MM.1S (cell line): Measurements from ENCODE around the gene SH3BGR.
"Not testable (repeated sequence)": the region's sequence is repeated elsewhere in the genome, so short reads cannot be mapped to it uniquely, and the experiment has no call there.

Experiments
- DNase-seq: peaks from one replicate; pipeline ENCODE4 v3.0.0-alpha.2; 2015
- H2AFZ ChIP-seq: fragments of 300-600 bp; sonication (generic); 2 replicates; pipeline ENCODE4 v1.6.0; 2016; ENCODE audit warnings: antibody characterized with exemption, low read length
- H3F3A ChIP-seq: fragments of 300-600 bp; sonication (generic); 2 replicates; pipeline ENCODE4 v1.6.1; 2016; ENCODE audit warnings: mild to moderate bottlenecking, antibody characterized with exemption, low read length, moderate library complexity, mixed read lengths; ENCODE audit not compliant: insufficient read depth
- H3K27ac ChIP-seq: fragments of 300-600 bp; sonication (generic); 2 replicates; pipeline ENCODE4 v1.5.1; 2016; ENCODE audit warnings: mild to moderate bottlenecking, low read length
- H3K27me3 ChIP-seq: fragments of 300-600 bp; sonication (generic); replicated peaks from 2 replicates; pipeline ENCODE4 v1.6.0; 2016; ENCODE audit warnings: low read length; ENCODE audit not compliant: insufficient read depth
- H3K36me3 ChIP-seq: fragments of 300-600 bp; sonication (generic); replicated peaks from 2 replicates; pipeline ENCODE4 v1.6.1; 2016; ENCODE audit warnings: mild to moderate bottlenecking, low read length, mixed read lengths; ENCODE audit not compliant: insufficient read depth
- H3K4me1 ChIP-seq: fragments of 300-600 bp; sonication (generic); 2 replicates; pipeline ENCODE4 v1.6.1; 2016; ENCODE audit warnings: low read length, mixed read lengths
- H3K4me2 ChIP-seq: fragments of 300-600 bp; sonication (generic); 2 replicates; pipeline ENCODE4 v1.6.0; 2016; ENCODE audit warnings: low read depth, low read length
- H3K4me3 ChIP-seq: fragments of 300-600 bp; sonication (generic); 2 replicates; pipeline ENCODE4 v1.5.1; 2016; ENCODE audit warnings: low read length, mixed read lengths
- H3K79me2 ChIP-seq: fragments of 300-600 bp; sonication (generic); 2 replicates; pipeline ENCODE4 v1.6.1; 2016; ENCODE audit warnings: mixed run types, low read length, mixed read lengths
- H3K9ac ChIP-seq: fragments of 300-600 bp; sonication (generic); 2 replicates; pipeline ENCODE4 v1.6.1; 2016; ENCODE audit warnings: low read length, mixed read lengths
- H3K9me2 ChIP-seq: fragments of 300-600 bp; sonication (generic); replicated peaks from 2 replicates; pipeline ENCODE4 v1.6.1; 2016; ENCODE audit warnings: mild to moderate bottlenecking, low read length, mixed read lengths; ENCODE audit not compliant: insufficient read depth
- H3K9me3 ChIP-seq: fragments of 300-600 bp; sonication (generic); replicated peaks from 2 replicates; pipeline ENCODE4 v1.6.1; 2016; ENCODE audit warnings: mild to moderate bottlenecking, low read length, mixed read lengths; ENCODE audit not compliant: insufficient read depth
- H4K20me1 ChIP-seq: fragments of 300-600 bp; sonication (generic); 2 replicates; pipeline ENCODE4 v1.6.1; 2016; ENCODE audit warnings: mild to moderate bottlenecking, low read length, moderate library complexity, mixed read lengths; ENCODE audit not compliant: insufficient read depth
- EZH2 ChIP-seq: fragments of 300-600 bp; sonication (generic); optimal IDR thresholded peaks from 2 replicates; pipeline ENCODE3; 2017; ENCODE audit warnings: low read depth, mild to moderate bottlenecking, antibody characterized with exemption, low read length, mixed read lengths
- EZH2phosphoT487 ChIP-seq: fragments of 300-600 bp; sonication (generic); IDR thresholded peaks from 2 replicates; pipeline ENCODE4 v1.6.1; 2018; ENCODE audit warnings: antibody characterized with exemption, low read length
- TF ChIP-seq, protein P1 (sequence below): fragments of 300-600 bp; sonication (generic); IDR thresholded peaks from 2 replicates; pipeline ENCODE4 v1.5.1; 2016; ENCODE audit warnings: antibody characterized with exemption, low read length, mixed read lengths

The SH3BGR gene

DNA sequence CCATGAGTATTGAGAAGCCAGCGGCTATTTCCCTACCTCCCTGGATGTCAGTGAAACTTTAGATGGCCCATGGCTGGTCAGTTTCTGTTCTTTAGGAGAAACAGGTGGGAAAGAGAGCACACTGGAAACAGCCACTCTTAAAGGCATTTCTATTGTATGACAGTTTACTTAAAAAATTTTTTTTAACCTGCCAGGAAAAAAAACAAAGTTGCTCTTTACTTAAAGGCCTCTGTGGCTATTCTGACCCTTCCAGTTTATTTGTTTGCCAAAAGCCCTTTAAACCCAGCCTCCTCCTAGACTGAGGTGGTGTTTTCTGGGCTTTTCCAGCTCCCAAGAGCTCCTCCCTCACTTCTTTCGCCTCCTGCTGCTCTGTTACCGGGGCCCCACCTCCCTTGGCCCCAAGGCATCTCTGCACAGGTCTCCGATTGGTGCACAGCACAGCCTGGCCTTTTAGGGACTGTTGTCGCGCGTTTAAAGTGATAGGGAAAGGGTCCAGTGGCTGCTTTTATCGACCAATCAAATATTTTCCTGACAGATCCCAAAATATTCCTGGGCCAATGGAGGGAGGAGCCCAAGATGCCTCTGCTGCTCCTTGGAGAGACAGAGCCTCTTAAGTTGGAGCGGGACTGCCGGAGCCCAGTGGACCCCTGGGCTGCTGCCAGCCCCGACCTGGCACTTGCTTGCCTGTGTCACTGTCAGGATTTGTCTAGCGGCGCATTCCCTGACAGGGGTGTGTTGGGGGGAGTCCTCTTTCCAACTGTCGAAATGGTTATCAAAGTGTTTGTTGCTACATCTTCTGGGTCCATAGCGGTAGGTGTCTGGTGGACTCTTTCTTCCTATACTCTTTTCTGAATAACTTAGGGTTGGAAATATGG is at the start of gene SH3BGR:
SH3BGR (plus strand) TSS at position 639 of the 875 bp plus-strand sequence; CDS start at position 766, 127 bp downstream.
- Histone ChIP-seq H3K9ac (no peak within 1 kb of the TSS), H3K27me3 (no peaks in the 10 kb centered on the region), H3F3A (no peaks in the 10 kb centered on the region), H3K4me1 (no peaks in the 10 kb centered on the region; the same call in 1 of the 2 replicates), H4K20me1 (no peaks in the 10 kb centered on the region), H3K9me3 (no peaks in the 10 kb centered on the region), H3K4me3 (no peak within 1 kb of the TSS), H3K36me3 (no peaks in the 10 kb centered on the region), H2AFZ (no peak within 1 kb of the TSS), H3K79me2 (no peaks in the 10 kb centered on the region), H3K4me2 (no peak within 1 kb of the TSS), H3K9me2 (no peaks in the 10 kb centered on the region), H3K27ac (no peak within 1 kb of the TSS)
- TF ChIP-seq, protein P1, sequence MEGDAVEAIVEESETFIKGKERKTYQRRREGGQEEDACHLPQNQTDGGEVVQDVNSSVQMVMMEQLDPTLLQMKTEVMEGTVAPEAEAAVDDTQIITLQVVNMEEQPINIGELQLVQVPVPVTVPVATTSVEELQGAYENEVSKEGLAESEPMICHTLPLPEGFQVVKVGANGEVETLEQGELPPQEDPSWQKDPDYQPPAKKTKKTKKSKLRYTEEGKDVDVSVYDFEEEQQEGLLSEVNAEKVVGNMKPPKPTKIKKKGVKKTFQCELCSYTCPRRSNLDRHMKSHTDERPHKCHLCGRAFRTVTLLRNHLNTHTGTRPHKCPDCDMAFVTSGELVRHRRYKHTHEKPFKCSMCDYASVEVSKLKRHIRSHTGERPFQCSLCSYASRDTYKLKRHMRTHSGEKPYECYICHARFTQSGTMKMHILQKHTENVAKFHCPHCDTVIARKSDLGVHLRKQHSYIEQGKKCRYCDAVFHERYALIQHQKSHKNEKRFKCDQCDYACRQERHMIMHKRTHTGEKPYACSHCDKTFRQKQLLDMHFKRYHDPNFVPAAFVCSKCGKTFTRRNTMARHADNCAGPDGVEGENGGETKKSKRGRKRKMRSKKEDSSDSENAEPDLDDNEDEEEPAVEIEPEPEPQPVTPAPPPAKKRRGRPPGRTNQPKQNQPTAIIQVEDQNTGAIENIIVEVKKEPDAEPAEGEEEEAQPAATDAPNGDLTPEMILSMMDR, result no peak
- TF ChIP-seq EZH2 (no peak), EZH2phosphoT487 (no peak)
- DNase-seq, result no peak

GRCh38 chr21:39406065-39406464 is 45.7 kb upstream of the SH3BGR start:
- DNase-seq, result no peak
- H3K36me3 ChIP-seq, result no peaks in the 10 kb centered on the region

GRCh38 chr21:39419204-39419603 is 32.6 kb upstream of the SH3BGR start:
- not testable (repeated sequence) for H3K4me3 ChIP-seq, H3K27me3 ChIP-seq

More at GRCh38 chr21:39406065-39406464, 45.7 kb upstream of the SH3BGR start:
- no peak overlapping the region for H2AFZ ChIP-seq
- no peaks in the 10 kb centered on the region for H4K20me1 ChIP-seq
- H3F3A ChIP-seq, result no peaks in the 10 kb centered on the region
- no peak overlapping the region for H3K27ac ChIP-seq
- H3K4me3 ChIP-seq, result no peak overlapping the region
- no peaks in the 10 kb centered on the region for H3K79me2 ChIP-seq
- H3K9me3 ChIP-seq, result no peaks in the 10 kb centered on the region
- H3K27me3 ChIP-seq, result no peaks in the 10 kb centered on the region
- TF ChIP-seq EZH2 (no peak), EZH2phosphoT487 (no peak)
- TF ChIP-seq, protein P1, result no peak
- H3K4me2 ChIP-seq, result no peak overlapping the region
- H3K4me1 ChIP-seq, result no peaks in the 10 kb centered on the region
- no peaks in the 10 kb centered on the region for H3K9me2 ChIP-seq
- H3K9ac ChIP-seq, result no peak overlapping the region

More at GRCh38 chr21:39419204-39419603, 32.6 kb upstream of the SH3BGR start:
- not testable (repeated sequence) for H4K20me1 ChIP-seq, H3K9ac ChIP-seq, H3K9me2 ChIP-seq, H3K9me3 ChIP-seq, DNase-seq, H3K79me2 ChIP-seq, H3F3A ChIP-seq, H2AFZ ChIP-seq, H3K36me3 ChIP-seq, H3K27ac ChIP-seq, H3K4me1 ChIP-seq, H3K4me2 ChIP-seq
